ENCODE results near the gene LCN12.

DNA sequence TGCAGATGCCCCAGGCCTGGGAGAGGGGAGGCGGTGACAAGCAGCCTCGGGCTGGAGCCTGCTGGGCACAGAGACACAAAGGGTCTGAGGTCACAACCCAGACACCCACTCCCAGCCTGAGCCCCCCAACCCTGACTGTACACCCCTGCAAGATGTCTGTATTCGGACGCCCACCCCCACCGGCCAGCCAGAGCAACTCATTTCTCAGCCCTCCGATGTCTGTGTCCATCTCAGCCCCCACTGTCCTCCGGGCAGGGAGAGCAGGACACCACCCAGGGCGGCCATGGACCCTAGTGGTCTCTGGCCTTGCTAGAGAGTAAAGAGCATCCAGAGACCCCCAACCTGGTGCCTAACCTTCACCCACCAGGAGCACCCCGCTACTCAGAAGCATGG is 3.9 kb downstream of the LCN12 start:
- TF ChIP-seq, protein P1, sequence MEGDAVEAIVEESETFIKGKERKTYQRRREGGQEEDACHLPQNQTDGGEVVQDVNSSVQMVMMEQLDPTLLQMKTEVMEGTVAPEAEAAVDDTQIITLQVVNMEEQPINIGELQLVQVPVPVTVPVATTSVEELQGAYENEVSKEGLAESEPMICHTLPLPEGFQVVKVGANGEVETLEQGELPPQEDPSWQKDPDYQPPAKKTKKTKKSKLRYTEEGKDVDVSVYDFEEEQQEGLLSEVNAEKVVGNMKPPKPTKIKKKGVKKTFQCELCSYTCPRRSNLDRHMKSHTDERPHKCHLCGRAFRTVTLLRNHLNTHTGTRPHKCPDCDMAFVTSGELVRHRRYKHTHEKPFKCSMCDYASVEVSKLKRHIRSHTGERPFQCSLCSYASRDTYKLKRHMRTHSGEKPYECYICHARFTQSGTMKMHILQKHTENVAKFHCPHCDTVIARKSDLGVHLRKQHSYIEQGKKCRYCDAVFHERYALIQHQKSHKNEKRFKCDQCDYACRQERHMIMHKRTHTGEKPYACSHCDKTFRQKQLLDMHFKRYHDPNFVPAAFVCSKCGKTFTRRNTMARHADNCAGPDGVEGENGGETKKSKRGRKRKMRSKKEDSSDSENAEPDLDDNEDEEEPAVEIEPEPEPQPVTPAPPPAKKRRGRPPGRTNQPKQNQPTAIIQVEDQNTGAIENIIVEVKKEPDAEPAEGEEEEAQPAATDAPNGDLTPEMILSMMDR (conservative IDR thresholded peaks at IDR 0.05 in 1 of 2, IDR thresholded peaks at IDR 0.05 in 1 of 2; ENCODE audit: low read depth in 1 of 2, low read length in 2 of 2): no peak
- no peak for TF ChIP-seq EZH2 (IDR thresholded peaks at IDR 0.05; ENCODE audit: low read length, missing control alignments)
